ENCODE data around the gene TNIP3.

GRCh38 chr4:121122661-121123060, 41.5 kb downstream of the TNIP3 start:
- TF ChIP-seq CTCF (IDR thresholded peaks at IDR 0.05): no peak
- TF ChIP-seq POLR2A (IDR thresholded peaks at IDR 0.05): no peak
